ENCODE results near the gene DNAH2.
"Not testable (repeated sequence)": the region's sequence is repeated elsewhere in the genome, so short reads cannot be mapped to it uniquely, and the experiment has no call there.

Gene DNAH2

DNA sequence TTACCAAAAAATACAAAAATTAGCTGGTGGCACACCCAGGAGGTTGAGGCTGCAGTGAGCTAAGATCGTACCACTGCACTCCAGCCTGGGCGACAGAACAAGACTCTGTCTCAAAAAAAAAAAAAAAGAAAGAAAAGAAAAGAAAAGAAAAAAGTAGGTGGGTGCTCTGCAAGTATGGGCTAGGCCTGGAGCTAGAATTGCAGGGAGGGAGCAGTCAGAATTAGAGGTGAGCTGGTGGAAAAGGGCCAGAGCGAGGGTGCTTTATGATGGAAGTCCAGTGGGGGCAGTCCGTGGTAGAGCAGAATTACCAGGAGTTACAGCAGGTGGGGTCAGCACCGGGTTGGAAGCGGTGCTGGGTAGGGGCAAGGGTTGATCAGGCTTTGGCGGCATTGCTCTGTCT is 59.5 kb downstream of the DNAH2 start:
- DNase-seq (ENCODE audit: low read depth): no peak

DNA sequence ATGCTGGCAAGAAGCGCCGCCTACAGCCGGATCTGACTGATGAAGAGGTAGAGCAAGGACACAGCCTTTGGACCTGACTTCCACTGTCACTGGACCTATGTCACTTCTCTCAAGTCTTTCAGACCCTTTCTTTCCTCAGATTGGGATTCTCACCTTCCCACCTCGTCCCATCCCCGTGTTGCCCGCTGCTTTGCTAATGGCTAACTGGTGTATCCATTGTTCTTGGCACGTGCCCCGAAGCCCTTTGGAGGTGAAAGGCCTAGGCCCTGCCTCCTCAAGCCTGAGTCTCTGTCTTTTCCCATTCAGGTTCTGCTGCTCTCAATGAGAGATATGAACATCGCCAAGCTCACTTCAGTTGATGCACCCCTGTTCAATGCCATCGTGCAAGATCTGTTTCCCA is 63.2 kb downstream of the DNAH2 start:
- no peak for DNase-seq (ENCODE audit: low read depth)

DNA sequence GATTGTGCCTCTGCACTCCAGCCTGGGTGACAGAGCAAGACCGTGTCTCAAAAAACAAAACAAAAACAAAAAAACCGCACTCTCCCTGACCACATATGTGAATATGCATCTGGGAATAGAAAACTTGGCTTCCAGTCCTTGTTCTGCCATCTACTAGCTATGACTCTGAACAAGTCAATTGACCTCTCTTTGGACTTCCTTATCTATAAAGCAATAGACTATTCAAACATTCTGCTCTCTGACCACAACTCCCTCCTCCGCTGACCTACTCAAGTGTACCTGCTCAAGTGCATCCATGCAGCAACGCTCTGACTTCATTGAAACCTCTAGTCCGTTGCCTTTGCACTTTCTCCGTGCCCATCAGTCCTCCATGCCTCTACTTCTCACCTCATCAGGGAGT is 63.9 kb downstream of the DNAH2 start:
- no peak for DNase-seq (ENCODE audit: low read depth)

DNA sequence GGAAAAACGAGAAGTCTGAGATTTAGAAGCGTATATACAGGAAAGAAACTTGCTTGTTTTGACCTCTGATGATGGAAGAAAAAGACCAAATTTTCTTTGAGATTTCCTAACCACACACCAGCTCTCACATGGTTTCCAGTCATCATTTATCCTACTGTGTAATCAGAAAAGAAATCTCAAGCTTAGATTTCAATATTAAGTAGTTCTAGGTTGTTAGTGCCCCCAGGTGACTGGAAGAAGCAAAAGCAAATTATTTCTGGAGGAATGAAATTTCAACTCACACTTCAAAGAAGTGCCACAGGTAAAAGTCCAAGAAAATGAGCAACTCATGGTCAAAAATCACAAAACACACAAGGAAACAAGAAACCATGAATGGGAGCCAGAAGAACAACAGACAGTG is 64.7 kb downstream of the DNAH2 start:
- no peak for DNase-seq (ENCODE audit: low read depth)

DNA sequence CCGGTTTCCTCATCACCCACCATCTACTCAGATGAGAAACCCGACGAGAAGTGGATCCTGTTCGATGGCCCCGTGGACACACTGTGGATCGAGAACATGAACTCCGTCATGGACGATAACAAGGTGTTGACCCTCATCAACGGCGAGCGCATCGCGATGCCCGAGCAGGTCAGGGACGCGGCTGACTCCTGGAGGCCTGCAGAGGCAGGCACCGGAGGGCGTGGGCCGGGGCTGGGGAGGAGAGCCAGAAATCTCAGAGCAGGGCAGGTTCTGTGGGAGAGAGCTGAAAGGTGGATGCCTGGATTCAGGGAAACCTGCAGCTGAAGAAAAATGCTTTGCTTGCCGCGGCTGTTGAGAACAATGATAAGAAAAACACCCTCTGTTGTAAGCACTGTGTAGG is 69.3 kb downstream of the DNAH2 start:
- DNase-seq (ENCODE audit: low read depth): no peak

DNA sequence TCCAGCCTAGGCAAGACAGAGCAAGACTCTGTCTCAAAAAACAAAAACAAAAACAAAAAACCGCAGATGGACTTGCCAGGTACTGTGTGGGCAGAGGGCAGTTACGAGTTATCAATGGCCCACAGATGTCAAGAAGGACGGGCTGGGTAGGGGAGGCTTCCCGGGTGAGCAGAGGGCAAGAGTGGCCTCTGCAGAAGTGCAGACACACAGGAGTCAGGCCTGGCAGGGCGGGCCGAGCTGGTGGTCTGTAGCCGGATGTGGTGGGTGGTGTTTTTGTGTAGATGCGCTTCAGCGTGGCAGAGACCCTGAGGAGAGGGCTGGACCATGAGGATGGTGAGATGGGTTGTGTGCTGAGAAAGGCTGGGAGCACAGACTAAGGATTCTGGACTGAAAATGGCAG is 71.6 kb downstream of the DNAH2 start:
- no peak for DNase-seq (ENCODE audit: low read depth)

DNA sequence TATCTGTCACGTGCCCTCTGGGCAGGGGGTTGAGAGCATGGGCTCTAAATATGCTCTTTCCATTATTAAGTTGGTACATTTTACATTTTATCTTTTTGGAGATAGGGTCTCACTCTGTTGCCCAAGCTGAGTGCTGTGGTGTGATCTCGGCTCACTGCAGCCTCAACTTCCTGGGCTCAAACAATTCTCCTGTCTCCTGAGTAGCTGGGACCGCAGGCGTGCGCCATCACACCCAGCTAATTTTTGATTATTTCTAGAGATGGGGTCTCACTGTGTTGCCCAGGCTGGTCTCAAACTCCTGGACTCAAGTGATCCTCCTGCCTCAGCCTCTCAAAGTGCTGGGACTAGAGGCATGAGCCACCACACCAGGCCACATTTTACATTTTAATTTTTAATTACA is 72.6 kb downstream of the DNAH2 start:
- no peak for DNase-seq (ENCODE audit: low read depth)

DNA sequence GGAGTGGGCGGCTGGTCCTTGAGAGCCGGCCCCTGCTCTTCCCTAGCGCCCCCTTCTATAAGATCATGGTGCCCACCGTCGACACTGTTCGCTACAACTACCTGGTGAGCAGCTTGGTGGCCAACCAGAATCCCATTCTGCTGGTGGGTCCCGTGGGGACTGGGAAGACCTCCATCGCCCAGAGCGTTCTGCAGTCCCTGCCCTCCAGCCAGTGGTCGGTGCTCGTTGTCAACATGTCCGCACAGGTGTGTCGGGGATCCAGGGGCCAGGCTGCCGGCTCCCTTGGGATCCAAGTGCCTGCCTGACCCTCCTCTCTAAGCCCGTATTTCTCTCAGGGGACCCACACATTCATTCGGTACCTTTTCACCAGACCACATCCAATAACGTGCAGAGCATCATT is 75.1 kb downstream of the DNAH2 start:
- DNase-seq (ENCODE audit: low read depth): no peak

DNA sequence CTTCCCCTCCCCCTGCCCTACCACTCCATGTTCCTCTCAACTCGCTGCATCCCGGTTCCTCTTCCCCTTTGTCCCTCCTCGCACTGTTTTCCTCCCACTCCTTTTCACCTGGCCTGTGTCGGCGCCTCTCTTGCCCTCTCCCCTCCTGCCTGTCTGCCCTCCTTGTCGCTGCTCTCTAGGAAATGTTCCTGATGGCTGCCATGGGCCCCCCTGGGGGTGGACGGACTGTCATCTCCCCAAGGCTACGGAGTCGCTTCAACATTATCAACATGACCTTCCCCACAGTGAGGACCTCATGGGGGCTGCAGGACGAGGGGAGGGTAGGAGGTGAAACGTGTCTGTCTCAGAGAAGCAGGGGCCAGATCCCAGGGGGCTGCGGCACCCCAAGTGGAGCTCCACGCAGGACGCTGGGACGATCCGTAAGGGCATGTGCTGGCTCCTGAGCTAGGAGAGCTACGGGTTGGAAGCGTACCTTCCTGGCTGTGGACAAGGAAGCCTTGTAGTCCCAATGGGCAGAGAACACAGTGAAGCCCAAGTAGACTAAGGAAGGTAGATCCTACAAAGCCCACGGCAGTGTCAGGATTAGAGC is 76.6 kb downstream of the DNAH2 start:
- no peak for DNase-seq (ENCODE audit: low read depth)

DNA sequence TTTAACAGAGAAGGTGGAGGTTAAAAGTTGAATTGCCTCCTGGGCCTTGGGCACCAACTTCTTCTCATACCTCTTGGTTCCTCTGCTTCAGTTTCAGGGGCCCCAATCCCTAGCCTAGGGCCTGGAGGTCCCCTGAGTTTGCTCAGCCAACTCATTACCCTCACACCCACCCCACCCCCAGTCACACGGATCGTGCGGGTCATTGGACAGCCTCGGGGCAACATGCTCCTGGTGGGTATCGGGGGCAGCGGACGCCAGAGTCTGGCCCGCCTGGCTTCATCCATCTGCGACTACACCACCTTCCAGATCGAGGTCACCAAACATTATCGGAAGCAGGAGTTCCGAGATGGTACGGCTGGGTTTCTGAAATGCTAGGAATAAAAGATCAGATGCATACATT is 80.4 kb downstream of the DNAH2 start:
- DNase-seq (ENCODE audit: low read depth): no peak

DNA sequence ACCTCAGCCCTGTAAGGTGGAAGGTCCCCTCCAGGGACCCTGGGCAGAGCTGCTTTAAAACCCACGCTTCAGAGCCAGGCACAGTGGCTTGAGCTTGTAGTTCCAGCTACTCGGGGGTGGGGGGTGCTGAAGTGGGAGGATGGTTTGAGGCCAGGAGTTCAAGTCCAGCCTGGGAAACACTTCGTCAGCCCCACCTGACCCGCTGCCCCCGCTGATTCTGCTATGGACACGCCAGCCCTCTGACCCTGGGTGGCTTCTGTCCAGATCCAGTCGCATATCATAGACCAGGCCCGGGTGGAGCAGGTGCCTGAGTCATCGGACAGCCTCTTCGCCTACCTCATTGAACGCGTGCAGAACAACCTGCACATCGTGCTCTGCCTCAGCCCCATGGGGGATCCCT is 81.3 kb downstream of the DNAH2 start:
- DNase-seq (ENCODE audit: low read depth): no peak

DNA sequence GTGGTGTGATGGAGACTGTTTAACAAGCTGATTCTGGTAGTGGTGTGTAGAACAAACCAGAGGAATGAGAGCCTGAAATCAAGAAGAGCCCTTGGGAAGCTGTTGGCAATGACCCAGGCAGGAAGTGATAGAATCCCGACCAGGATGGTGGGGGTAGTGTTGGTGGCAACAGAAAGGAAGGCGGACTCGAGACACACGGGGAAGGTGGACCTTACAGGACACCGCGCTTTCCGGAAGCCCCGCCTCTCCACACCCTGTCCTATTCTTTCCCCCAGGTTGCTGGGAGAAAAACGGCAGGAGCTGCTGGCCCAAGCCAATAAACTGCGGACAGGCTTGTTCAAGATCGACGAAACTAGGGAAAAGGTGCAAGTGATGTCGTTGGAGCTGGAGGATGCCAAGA is 86.4 kb downstream of the DNAH2 start:
- DNase-seq (ENCODE audit: low read depth): no peak

DNA sequence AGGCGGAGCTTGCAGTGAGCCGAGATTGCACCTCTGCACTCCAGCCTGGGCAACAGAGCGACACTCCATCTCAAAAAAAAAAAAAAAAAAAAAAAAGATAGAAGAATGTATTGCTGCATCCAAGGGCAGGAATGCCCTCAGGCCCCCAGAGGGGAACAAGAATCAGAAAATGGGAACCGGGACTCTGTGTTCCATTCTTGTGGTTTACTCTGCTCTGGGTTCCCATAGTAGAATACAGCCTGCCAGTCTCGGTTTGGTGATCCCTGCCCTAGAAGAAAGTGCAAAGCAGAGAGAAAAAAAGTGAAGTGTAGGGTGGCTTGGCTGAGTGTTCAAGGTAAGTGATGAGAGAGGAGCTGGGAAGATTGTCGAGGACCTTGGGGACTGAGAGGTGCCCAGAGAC is 89.0 kb downstream of the DNAH2 start:
- no peak for DNase-seq (ENCODE audit: low read depth)

DNA sequence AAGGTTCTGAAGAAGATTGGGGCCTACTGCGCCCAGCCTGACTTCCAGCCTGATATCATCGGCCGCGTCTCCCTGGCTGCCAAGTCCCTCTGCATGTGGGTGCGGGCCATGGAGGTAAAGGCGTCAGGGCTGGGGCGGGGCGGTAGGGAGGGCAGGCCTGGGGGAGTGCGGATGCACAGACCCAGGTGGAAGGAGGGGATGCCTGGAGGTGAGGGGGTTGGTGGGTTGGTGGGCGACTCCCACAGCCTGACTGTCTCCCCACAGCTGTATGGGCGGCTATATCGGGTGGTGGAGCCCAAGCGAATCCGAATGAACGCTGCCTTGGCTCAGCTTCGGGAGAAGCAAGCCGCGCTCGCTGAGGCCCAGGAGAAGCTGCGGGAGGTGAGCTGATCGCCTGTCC is 89.7 kb downstream of the DNAH2 start:
- DNase-seq (ENCODE audit: low read depth): no peak

DNA sequence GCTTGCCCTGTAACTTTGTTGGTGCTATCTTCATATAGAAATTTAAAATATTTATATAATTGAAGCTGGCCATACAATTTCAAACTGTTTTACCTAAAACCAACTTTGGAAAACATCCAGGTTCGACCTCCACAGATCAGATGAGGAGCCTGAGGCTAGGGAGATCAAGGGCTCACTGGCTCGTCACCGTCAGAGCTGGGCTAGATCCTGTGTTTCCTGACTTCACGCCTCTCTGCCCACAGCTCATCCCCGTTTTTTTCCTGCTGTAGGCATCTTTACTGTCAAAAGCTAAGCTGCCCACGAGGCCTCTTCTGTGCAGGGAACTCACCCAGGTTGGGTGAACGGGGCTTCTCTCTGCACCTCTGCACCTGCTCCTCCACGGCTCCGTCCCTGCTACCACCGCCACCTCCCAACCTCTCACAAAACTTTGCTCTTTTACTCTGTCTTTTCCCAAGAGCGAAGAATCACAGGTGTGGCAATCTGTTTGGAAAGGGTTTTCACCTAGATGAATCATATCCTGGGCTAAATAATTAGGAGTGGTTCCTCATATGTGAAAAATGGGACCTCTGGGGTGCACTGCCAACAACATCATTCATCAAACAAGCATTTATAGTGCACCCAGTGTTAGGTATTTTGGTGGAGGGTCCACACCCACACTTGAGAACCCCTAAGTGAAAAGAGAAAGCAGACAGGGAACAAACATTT is 91.7 kb downstream of the DNAH2 start:
- no peak for DNase-seq (ENCODE audit: low read depth)

DNA sequence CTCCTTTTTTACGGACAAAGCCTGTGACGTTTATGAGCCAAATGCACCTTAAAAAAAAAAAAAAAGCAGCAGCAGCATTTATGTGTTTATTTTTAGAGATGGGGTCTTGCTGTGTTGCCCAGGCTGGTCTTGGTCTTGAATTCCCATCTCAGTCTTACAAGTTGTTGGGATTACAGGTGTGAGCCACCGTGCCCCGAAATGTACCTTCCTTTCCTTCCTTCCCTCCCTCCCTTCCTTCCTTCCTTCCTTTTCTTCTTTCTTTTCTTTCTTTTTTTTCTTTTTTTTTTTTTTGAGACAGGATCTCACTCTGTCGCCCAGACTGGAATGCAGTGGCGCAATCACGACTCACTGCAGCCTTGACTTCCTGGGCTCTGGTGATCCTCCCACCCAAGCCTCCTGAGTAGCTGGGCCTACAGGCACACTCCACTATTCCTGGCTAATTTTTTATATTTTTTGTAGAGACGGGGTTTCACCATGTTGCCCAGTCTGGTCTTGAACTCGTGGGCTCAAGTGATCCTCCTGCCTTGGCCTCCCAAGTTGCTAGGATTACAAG is 92.3 kb downstream of the DNAH2 start:
- not testable (repeated sequence) for DNase-seq (ENCODE audit: low read depth)

DNA sequence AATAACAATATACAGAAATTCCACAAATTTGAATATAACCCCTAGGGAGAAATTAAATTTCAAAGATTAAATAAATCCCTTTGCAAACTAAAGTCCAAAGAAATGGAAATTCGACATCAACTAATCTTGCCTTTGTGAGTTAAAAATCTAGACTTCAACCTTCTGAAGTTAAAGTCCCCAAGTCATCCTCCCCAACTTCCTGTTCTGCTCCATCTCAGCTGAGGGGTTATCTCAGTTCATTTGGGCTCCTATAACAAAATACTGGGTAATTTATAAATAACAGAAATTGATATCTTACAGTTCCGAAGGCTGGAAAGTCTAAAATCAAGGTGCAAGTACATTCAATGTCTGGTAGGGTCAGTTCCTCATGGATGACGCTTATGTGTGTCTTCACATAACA is 93.7 kb downstream of the DNAH2 start:
- DNase-seq (ENCODE audit: low read depth): no peak

DNA sequence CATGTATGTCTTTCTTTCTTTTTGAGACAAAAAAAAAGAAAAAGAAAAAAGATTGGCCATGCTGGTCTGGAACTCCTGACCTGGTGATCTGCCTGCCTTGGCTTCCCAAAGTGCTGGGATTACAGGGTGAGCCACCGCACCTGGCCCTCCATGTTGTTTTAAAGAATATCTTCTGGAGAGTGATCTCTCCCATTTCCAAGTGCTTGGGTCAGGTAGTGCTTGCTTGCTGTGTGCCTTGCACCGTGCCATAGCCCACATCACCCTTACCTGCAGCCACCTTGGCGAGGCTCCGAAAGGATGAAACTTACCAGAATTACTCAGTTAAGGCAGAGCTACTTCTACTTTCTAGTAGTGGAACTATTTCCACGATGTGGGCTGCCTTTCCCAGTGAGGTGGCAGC is 97.4 kb downstream of the DNAH2 start:
- DNase-seq (ENCODE audit: low read depth): no peak

DNA sequence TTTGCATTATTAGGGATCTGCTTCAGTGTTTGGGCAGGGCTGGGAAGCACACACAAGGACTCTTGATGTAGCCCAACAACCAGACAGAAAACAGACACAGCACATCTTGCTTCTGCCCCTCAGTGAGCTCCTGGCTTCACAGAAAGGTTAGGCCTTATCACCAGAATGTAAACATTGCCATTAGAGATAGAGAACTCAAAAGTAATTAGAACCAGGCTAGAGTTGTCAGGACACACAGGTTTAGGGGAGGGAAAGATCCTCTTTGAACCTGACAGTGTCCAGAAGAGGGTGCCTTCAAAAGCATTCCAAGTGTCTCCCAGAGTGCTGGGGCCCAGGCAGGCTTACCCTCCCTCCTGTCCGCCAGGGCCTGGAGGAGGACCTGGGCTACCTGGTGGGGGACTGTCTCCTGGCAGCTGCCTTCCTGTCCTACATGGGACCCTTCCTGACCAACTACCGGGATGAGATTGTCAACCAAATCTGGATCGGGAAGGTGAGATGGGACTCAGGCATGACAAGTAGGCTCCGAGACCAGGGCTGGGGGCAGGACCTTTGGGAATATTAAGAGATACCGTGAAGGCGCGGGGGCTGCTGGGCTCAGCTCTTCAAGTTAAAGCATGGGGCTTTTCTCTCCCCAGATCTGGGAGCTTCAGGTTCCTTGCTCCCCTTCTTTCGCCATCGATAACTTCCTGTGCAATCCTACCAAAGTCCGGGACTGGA is 99.5 kb downstream of the DNAH2 start:
- no peak for DNase-seq (ENCODE audit: low read depth)

DNA sequence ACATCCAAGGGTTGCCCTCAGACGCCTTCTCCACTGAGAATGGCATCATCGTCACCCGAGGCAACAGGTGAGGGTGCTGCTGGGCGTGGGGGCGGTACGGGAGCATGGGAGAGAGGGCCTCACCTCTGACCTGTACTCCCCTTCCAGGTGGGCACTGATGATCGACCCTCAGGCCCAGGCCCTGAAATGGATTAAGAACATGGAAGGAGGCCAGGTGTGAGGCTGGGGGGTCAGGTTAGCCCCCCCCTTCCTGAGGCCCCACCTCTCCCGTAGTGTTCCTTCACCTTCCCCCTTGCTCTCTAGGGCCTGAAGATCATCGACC is 100.1 kb downstream of the DNAH2 start:
- no peak for DNase-seq (ENCODE audit: low read depth)

DNA sequence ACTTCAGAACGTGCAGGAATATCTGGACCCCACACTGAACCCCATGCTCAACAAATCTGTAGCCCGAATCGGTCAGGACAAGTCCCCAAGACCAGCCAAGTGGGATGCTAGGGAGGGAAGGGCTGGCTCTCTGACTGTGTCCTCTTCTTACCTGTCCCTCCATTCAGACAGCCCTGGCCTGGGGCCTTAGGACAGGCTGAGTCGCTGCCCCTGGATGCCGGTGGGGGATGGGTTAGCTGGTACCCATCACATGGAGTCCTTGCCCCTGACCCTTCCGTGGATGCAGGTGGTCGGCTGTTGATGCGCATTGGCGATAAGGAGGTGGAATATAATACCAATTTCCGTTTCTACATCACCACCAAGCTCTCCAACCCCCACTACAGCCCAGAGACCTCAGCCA is 100.5 kb downstream of the DNAH2 start:
- no peak for DNase-seq (ENCODE audit: low read depth)

DNA sequence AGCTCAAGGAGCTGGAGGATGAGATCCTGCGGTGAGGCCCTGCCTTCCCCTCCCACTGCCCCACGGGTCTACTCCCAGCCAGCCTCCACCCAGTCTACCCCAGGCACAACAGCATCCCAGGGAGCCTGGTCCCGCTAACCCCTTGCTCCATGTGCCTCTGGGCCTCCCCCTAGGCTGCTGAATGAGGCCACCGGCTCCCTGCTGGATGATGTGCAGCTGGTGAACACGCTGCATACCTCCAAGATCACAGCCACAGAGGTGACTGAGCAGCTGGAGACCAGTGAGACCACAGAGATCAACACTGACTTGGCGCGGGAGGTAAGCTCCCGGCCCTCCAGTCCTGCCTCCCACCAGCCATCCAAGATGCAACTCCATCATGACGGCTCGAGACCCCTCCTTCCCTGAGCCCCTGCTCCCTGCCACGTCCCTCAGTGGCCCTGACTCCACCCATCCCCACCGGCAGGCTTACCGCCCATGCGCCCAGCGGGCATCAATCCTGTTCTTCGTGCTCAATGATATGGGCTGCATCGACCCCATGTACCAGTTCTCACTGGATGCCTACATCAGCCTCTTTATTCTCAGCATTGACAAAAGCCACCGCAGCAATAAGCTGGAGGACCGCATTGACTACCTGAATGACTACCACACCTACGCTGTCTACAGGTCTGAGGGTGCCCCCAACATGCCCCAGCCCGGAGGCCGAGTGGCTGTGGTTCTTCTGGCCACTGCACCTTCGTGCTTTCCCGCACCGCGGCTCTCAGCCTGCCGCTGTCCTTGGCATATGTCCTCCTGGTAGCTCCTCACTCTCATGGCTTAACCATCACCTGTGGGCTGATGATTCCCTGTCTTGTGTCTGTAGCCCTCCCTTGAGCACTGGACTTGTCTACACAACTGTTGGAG is 101.5 kb downstream of the DNAH2 start:
- no peak for DNase-seq (ENCODE audit: low read depth)

DNA sequence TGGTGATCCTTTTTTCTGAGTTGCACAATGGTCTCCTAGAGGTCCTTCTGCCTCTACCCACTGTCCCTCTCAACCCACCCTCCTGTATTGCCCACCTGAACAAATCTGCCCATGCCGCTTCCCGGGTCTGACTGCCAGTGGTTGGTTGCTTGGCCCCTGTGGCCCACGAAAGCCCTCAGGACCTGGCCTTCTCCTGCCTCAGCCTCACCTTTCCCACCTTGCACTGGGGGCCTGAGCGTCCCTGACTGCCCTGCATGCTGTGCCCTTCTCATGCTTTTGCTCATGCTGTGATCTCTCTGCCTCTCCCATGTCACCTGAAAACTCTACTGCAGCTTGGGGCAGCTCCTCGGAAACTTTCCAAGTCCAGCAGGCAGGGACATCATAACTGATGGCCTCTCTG is 102.7 kb downstream of the DNAH2 start:
- DNase-seq (ENCODE audit: low read depth): no peak

All from activated T-helper 9 cell treated with anti-CD3 and anti-CD28 coated beads, Interleukin-2, amount 50 U/mL, for 16 hours (primary cell).